OCI-LY3 (cell line): Measurements from ENCODE around the gene ERGIC3.

Experiments used
- CTCF ChIP-seq: fragments of 200-600, 300-600 bp; sonication (generic); IDR thresholded peaks from 2 replicates; pipeline ENCODE4 v1.5.1; 2014; ENCODE audit warnings: antibody characterized with exemption, low read length, low read depth
- EZH2phosphoT487 ChIP-seq: fragments of 200-600 bp; shearing (Covaris generic); IDR thresholded peaks from 2 replicates; pipeline ENCODE4 v1.6.1; 2018; ENCODE audit warnings: antibody characterized with exemption, mixed run types, low read depth

- TF ChIP-seq EZH2phosphoT487 (no peak), CTCF (no peak)
Observed at GRCh38 chr20:35572838-35573237, 31.0 kb downstream of the ERGIC3 start.
